Keratinocyte (primary cell): ENCODE measurements around the gene HSFX3. TPM values are rescaled to one million over a fixed set of nuclear protein-coding genes. Genes with fewer than 3 reads are reported as not detected.

ENCODE experiments used
- DNase-seq: peaks from one replicate; pipeline ENCODE4 v3.0.0-alpha.2; 2011; ENCODE audit warnings: low read depth, missing footprints, low spot score
- FAIRE-seq: peaks from 2 replicates; lab custom pipeline; 2011; peaks lifted over from hg19 to GRCh38; lab: Jason Lieb, UNC
- H2AFZ ChIP-seq: 2 replicates; pipeline ENCODE4 v1.6.0; 2012; ENCODE audit warnings: low read length, control low read depth, inconsistent platforms; ENCODE audit not compliant: control insufficient read depth
- H3K27ac ChIP-seq: 2 replicates; pipeline ENCODE4 v1.5.1; 2011; ENCODE audit warnings: low read length; ENCODE audit not compliant: control insufficient read depth, insufficient read depth
- H3K27me3 ChIP-seq: 3 replicates; pipeline ENCODE4 v1.6.0; 2011; ENCODE audit warnings: low read length; ENCODE audit not compliant: control insufficient read depth, insufficient read depth; ENCODE audit errors: extremely low read depth
- H3K36me3 ChIP-seq, 2 experiments: 2 replicates in 1 of 2; 3 replicates in 1 of 2; pipeline ENCODE4 v1.5.1; 2011; ENCODE audit warnings: low read length in 2 of 2, mild to moderate bottlenecking in 1 of 2; ENCODE audit not compliant: control insufficient read depth in 2 of 2, insufficient read depth in 2 of 2; ENCODE audit errors: extremely low read depth in 1 of 2
- H3K4me1 ChIP-seq: 3 replicates; pipeline ENCODE4 v1.5.1; 2011; ENCODE audit warnings: low read length; ENCODE audit not compliant: control insufficient read depth, insufficient read depth; ENCODE audit errors: extremely low read depth
- H3K4me2 ChIP-seq: 3 replicates; pipeline ENCODE4 v1.6.0; 2011; ENCODE audit warnings: low read depth, low read length; ENCODE audit not compliant: control insufficient read depth, insufficient read depth; ENCODE audit errors: extremely low read depth
- H3K4me3 ChIP-seq, 3 experiments: fragments of 200-600 bp in 1 of 3; sonication (generic) in 1 of 3; 2 replicates in 2 of 3; 3 replicates in 1 of 3; pipeline ENCODE4 v1.5.1; 2011 to 2016; ENCODE audit warnings: low read length in 3 of 3, mild to moderate bottlenecking in 3 of 3, control low read depth in 2 of 3, inconsistent platforms in 1 of 3, low read depth in 1 of 3, mixed read lengths in 1 of 3, mixed run types in 1 of 3, moderate library complexity in 1 of 3; ENCODE audit not compliant: control insufficient read depth in 2 of 3, insufficient read depth in 2 of 3; ENCODE audit errors: extremely low read depth in 1 of 3
- H3K79me2 ChIP-seq: 2 replicates; pipeline ENCODE4 v1.6.0; 2012; ENCODE audit warnings: low read length; ENCODE audit not compliant: control insufficient read depth, insufficient read depth
- H3K9ac ChIP-seq: 3 replicates; pipeline ENCODE4 v1.6.0; 2011; ENCODE audit warnings: low read length; ENCODE audit not compliant: control insufficient read depth, insufficient read depth; ENCODE audit errors: extremely low read depth
- H3K9me1 ChIP-seq: 3 replicates; pipeline ENCODE4 v1.6.0; 2011; ENCODE audit warnings: low read length; ENCODE audit not compliant: control insufficient read depth, insufficient read depth; ENCODE audit errors: extremely low read depth
- H3K9me3 ChIP-seq: 2 replicates; pipeline ENCODE4 v1.5.1; 2012; ENCODE audit warnings: low read depth, low read length; ENCODE audit not compliant: control insufficient read depth
- H4K20me1 ChIP-seq: 3 replicates; pipeline ENCODE4 v1.6.0; 2011; ENCODE audit warnings: low read length; ENCODE audit not compliant: control insufficient read depth, insufficient read depth; ENCODE audit errors: extremely low read depth
- CTCF ChIP-seq, 3 experiments: IDR thresholded peaks in 1 of 3; conservative IDR thresholded peaks in 1 of 3; optimal IDR thresholded peaks in 1 of 3; 2 replicates in 2 of 3; 3 replicates in 1 of 3; pipeline versions ENCODE3 to v1.5.1; 2011; ENCODE audit warnings: low read length in 3 of 3, mild to moderate bottlenecking in 3 of 3, moderate library complexity in 2 of 3, control low read depth in 1 of 3, inconsistent platforms in 1 of 3; ENCODE audit not compliant: insufficient read depth in 2 of 3; ENCODE audit errors: extremely low read depth in 1 of 3
- EZH2 ChIP-seq: IDR thresholded peaks from one replicate; pipeline ENCODE4 v1.6.1; 2012; ENCODE audit warnings: inconsistent platforms, mild to moderate bottlenecking, low read length, moderate library complexity
- dilution Hi-C: fragments of 300-500 bp; cut with MboI; formaldehyde crosslinking; loops from one replicate; pipeline ENCODE4 v1.7.0; 2020; ENCODE audit warnings: low sequenced_read_pairs; ENCODE audit not compliant: extremely low pct_ligation_motif_present
- polyA plus RNA-seq, 5 experiments: library from polyadenylated mRNA; depleted of rRNA in 3 of 5; stranded (reverse) in 3 of 5; stranded (forward) in 1 of 5; unstranded in 1 of 5; fragments of >200 nt; gene quantifications; 1 replicate in 1 of 5; 2 replicates in 3 of 5; 3 replicates in 1 of 5; pipeline versions ENCODE4 v1.2.1 to v1.2.3, GENCODE V29; 2011 to 2012; ENCODE audit warnings: missing spikeins in 2 of 5, low read depth in 1 of 5, low replicate concordance in 1 of 5

Gene HSFX3
- polyA plus RNA-seq, 1 donor (not counting 4 experiments of a cell fraction or from before 2014, with no cell fraction given) = not detected

GRCh38 chrX:149508467-149508866, 41.3 kb downstream of the HSFX3 start:
- Histone ChIP-seq H3K9me3 (no peaks in the 10 kb centered on the region), H3K4me1 (peaks cover 38% of the 10 kb centered on the region), H3K27ac (no peak overlapping the region), H3K27me3 (no peaks in the 10 kb centered on the region), H3K79me2 (peaks cover 8% of the 10 kb centered on the region), H3K36me3 (no peaks in the 10 kb centered on the region), H3K4me3 (no peak overlapping the region), H2AFZ (no peak overlapping the region), H3K4me2 (no peak overlapping the region), H4K20me1 (no peaks in the 10 kb centered on the region), H3K9ac (no peak overlapping the region), H3K9me1 (no peaks in the 10 kb centered on the region)
- dilution Hi-C loops = no loop called here
- TF ChIP-seq EZH2 (no peak), CTCF (optimal IDR thresholded peaks at IDR 0.05 in 1 of 3, IDR thresholded peaks at IDR 0.05 in 1 of 3, conservative IDR thresholded peaks at IDR 0.05 in 1 of 3; ENCODE audit: extremely low read depth in 1 of 3, insufficient read depth in 2 of 3, low read length in 3 of 3) (no peak)
- DNase-seq (no peak), FAIRE-seq (no peak)

GRCh38 chrX:149506349-149506748, 43.4 kb downstream of the HSFX3 start:
- Histone ChIP-seq H4K20me1 (no peaks in the 10 kb centered on the region), H3K27ac (peak overlapping the region; percentile 36), H3K79me2 (peaks cover 9% of the 10 kb centered on the region), H3K9me1 (no peaks in the 10 kb centered on the region), H3K36me3 (peaks cover 5 to 7% of the 10 kb centered on the region in 2 experiments), H3K9ac (no peak overlapping the region), H3K9me3 (no peaks in the 10 kb centered on the region), H3K4me3 (no peak overlapping the region), H3K4me1 (peaks cover 26% of the 10 kb centered on the region), H2AFZ (no peak overlapping the region), H3K27me3 (no peaks in the 10 kb centered on the region), H3K4me2 (peak overlapping the region; percentile 46)
- DNase-seq = no peak
- dilution Hi-C loops = no loop called here
- TF ChIP-seq CTCF (optimal IDR thresholded peaks at IDR 0.05 in 1 of 3, IDR thresholded peaks at IDR 0.05 in 1 of 3, conservative IDR thresholded peaks at IDR 0.05 in 1 of 3; ENCODE audit: extremely low read depth in 1 of 3, insufficient read depth in 2 of 3, low read length in 3 of 3) = no peak
- no peak for TF ChIP-seq EZH2
- peak; percentile 66 for FAIRE-seq
